Stimulated activated CD8-positive, alpha-beta memory T cell treated with anti-CD3 and anti-CD28 coated beads, Interleukin-7, amount 100 ng/mL, for 48 hours (primary cell): ENCODE results near the gene CNTN6.

Experiments used
- DNase-seq, 2 donors: peaks; one replicate each; pipeline ENCODE4 v3.0.0-alpha.2; 2020; ENCODE audit warnings: low read depth in 1 of 2; ENCODE audit errors: extremely low read depth in 1 of 2

CNTN6 gene

GRCh38 chr3:1400571-1400970 is 307.7 kb downstream of the CNTN6 start:
- no peak for DNase-seq

- no peak for DNase-seq
These were observed 311.6 kb downstream of the CNTN6 start for GRCh38 chr3:1404270-1404962.

- DNase-seq = no peak
These were observed 313.4 kb downstream of the CNTN6 start for GRCh38 chr3:1406250-1406649.

GRCh38 chr3:1421577-1421976 is 328.8 kb downstream of the CNTN6 start:
- DNase-seq = no peak

GRCh38 chr3:1423566-1424089 is 330.8 kb downstream of the CNTN6 start:
- DNase-seq = no peak

GRCh38 chr3:1439395-1439794 is 346.6 kb downstream of the CNTN6 start:
- no peak for DNase-seq

- no peak for DNase-seq
These were observed 349.4 kb downstream of the CNTN6 start for GRCh38 chr3:1442271-1442670.

- DNase-seq = no peak
These were observed 351.4 kb downstream of the CNTN6 start for GRCh38 chr3:1444195-1444594.

GRCh38 chr3:1446531-1446930 is 353.7 kb downstream of the CNTN6 start:
- no peak for DNase-seq

GRCh38 chr3:1447452-1447851 is 354.6 kb downstream of the CNTN6 start:
- no peak for DNase-seq

- DNase-seq = no peak
These were observed 355.6 kb downstream of the CNTN6 start for GRCh38 chr3:1448443-1448842.
